GM06990 (cell line): ENCODE results near the gene GJA4.

Experiments used
- DNase-seq: peaks from one replicate; pipeline ENCODE4 v3.0.0-alpha.2; 2011; ENCODE audit not compliant: insufficient read length; ENCODE audit errors: extremely low read depth
- H3K27me3 ChIP-seq: replicated peaks from 2 replicates; pipeline ENCODE4 v1.6.0; 2011; ENCODE audit warnings: low read length; ENCODE audit not compliant: control insufficient read depth, insufficient read depth
- H3K36me3 ChIP-seq: 2 replicates; pipeline ENCODE4 v1.5.1; 2011; ENCODE audit warnings: low read length; ENCODE audit not compliant: control insufficient read depth, insufficient read depth
- H3K4me3 ChIP-seq: replicated peaks from 2 replicates; pipeline ENCODE4 v1.5.1; 2011; ENCODE audit warnings: low read depth, mild to moderate bottlenecking, control low read depth, low read length
- CTCF ChIP-seq: IDR thresholded peaks from 2 replicates; pipeline ENCODE4 v1.5.1; 2011; ENCODE audit warnings: low read length, control low read depth, mild to moderate bottlenecking, inconsistent platforms; ENCODE audit not compliant: insufficient read depth, poor library complexity, severe bottlenecking

The GJA4 gene

GRCh38 chr1:34824817-34825454 lies 32.1 kb downstream of the GJA4 start:
- no peak for TF ChIP-seq CTCF
- no peaks in the 10 kb centered on the region for H3K27me3 ChIP-seq
- DNase-seq, result no peak
- H3K4me3 ChIP-seq, result no peak overlapping the region
- no peaks in the 10 kb centered on the region for H3K36me3 ChIP-seq

- DNase-seq, result no peak
- Histone ChIP-seq H3K27me3 (no peaks in the 10 kb centered on the region), H3K4me3 (no peak overlapping the region), H3K36me3 (no peaks in the 10 kb centered on the region)
- no peak for TF ChIP-seq CTCF
Measured at GRCh38 chr1:34825455-34826091, 32.8 kb downstream of the GJA4 start.

- no peaks in the 10 kb centered on the region for H3K36me3 ChIP-seq
- DNase-seq, result no peak
- no peaks in the 10 kb centered on the region for H3K27me3 ChIP-seq
- H3K4me3 ChIP-seq, result no peak overlapping the region
- no peak for TF ChIP-seq CTCF
Measured at GRCh38 chr1:34827341-34827941, 34.6 kb downstream of the GJA4 start.

GRCh38 chr1:34828611-34829010 lies 35.8 kb downstream of the GJA4 start:
- Histone ChIP-seq H3K36me3 (no peaks in the 10 kb centered on the region), H3K4me3 (no peak overlapping the region), H3K27me3 (no peaks in the 10 kb centered on the region)
- no peak for TF ChIP-seq CTCF
- no peak for DNase-seq

- Histone ChIP-seq H3K36me3 (no peaks in the 10 kb centered on the region), H3K27me3 (no peaks in the 10 kb centered on the region), H3K4me3 (no peak overlapping the region)
- TF ChIP-seq CTCF, result no peak
- no peak for DNase-seq
Measured at GRCh38 chr1:34829250-34829649, 36.5 kb downstream of the GJA4 start.
